GM19035 (cell line): Measurements from ENCODE around the gene GSC.
"Not testable (repeated sequence)": the region's sequence is repeated elsewhere in the genome, so short reads cannot be mapped to it uniquely, and the experiment has no call there.

Experiments
- ATAC-seq: cut with Tn5 transposase; IDR thresholded peaks from one replicate; pipeline ENCODE4 v1.9.1; 2021; ENCODE audit not compliant: unreplicated experiment

Gene GSC

GRCh38 chr14:94747739-94748138 is 22.2 kb downstream of the GSC start:
- ATAC-seq, result no peak

- ATAC-seq, result not testable (repeated sequence)
Measured at GRCh38 chr14:94747153-94747552, 22.8 kb downstream of the GSC start.

DNA sequence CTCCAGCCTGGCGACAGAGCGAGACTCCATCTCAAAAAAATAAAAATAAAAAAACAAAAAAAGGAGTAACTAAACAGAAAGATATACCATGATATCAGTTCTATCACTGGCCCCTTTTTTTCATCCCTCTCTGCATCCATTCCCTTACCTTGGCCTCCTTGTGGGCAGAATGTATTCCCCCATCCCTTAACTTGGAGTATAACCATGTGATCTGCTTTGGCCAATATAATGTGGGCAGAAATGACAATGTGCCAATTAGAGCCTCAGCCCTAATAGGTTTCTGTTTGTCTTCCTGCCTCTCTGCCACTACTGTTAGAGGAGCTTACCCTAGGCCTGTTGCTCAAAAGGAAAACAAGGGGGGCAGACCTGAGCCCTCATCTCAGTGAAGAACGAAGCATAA is 23.8 kb downstream of the GSC start:
- no peak for ATAC-seq

- no peak for ATAC-seq
Measured at GRCh38 chr14:94738751-94739150, 31.2 kb downstream of the GSC start.

- ATAC-seq, result no peak
Measured at GRCh38 chr14:94738097-94738496, 31.8 kb downstream of the GSC start.

GRCh38 chr14:94728950-94729349 is 41.0 kb downstream of the GSC start:
- ATAC-seq, result no peak

GRCh38 chr14:94728440-94728839 is 41.5 kb downstream of the GSC start:
- ATAC-seq, result not testable (repeated sequence)

DNA sequence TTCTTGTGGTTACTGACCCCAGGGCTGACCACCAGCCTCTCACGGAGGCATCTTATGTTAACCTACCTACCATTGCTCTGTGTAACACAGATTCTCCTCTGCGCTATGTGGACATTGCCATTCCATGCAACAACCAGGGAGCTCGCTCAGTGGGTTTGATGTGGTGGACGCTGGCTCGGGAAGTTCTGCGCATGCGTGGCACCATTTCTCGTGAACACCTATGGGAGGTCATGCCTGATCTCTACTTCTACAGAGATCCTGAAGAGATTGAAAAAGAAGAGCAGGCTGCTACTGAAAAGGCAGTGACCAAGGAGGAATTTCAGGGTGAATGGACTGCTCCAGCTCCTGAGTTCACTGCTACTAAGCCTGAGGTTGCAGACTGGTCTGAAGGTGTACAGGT is 43.3 kb downstream of the GSC start:
- not testable (repeated sequence) for ATAC-seq

DNA sequence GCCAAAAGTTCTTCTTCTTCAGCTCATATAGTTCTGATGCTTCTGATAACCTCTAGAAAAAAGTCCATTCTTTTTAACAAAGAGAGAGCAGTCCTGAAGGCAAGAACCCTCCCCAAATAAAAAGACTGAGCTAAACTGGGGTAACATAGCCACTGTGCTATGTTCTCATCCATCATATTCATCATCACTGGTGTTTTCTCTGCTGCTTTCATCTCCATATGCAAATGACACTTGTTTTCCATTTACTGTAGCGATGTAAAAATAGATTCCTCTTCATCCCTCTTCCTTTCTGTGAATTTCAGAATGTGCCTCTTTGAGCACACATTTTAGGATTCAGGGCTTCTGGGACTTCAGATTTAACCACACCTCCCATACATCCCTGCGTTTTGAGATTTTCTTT is 44.9 kb downstream of the GSC start:
- no peak for ATAC-seq

- no peak for ATAC-seq
Measured at GRCh38 chr14:94722397-94722796, 47.5 kb downstream of the GSC start.
